ENCODE measurements around the gene MAST4.
"Not testable (repeated sequence)": the region's sequence is repeated elsewhere in the genome, so short reads cannot be mapped to it uniquely, and the experiment has no call there.

Gene MAST4

GRCh38 chr5:67102708-67103107 lies 506.5 kb downstream of the MAST4 start:
- no peak for DNase-seq

- no peak for DNase-seq
Observed at GRCh38 chr5:67104859-67105258, 508.7 kb downstream of the MAST4 start.

GRCh38 chr5:67105270-67105669 lies 509.1 kb downstream of the MAST4 start:
- no peak for DNase-seq

GRCh38 chr5:67106626-67107342 lies 510.6 kb downstream of the MAST4 start:
- DNase-seq = no peak

GRCh38 chr5:67111779-67112178 lies 515.6 kb downstream of the MAST4 start:
- no peak for DNase-seq

GRCh38 chr5:67115246-67115645 lies 519.1 kb downstream of the MAST4 start:
- DNase-seq = no peak

GRCh38 chr5:67115817-67116216 lies 519.6 kb downstream of the MAST4 start:
- no peak for DNase-seq

- DNase-seq = no peak
Observed at GRCh38 chr5:67118050-67118620, 521.9 kb downstream of the MAST4 start.

GRCh38 chr5:67119010-67119409 lies 522.8 kb downstream of the MAST4 start:
- no peak for DNase-seq

- DNase-seq = no peak
Observed at GRCh38 chr5:67120032-67120431, 523.8 kb downstream of the MAST4 start.

GRCh38 chr5:67123819-67124218 lies 527.6 kb downstream of the MAST4 start:
- DNase-seq = no peak

GRCh38 chr5:67124556-67124955 lies 528.4 kb downstream of the MAST4 start:
- no peak for DNase-seq

GRCh38 chr5:67127347-67127895 lies 531.2 kb downstream of the MAST4 start:
- not testable (repeated sequence) for DNase-seq

- no peak for DNase-seq
Observed at GRCh38 chr5:67129768-67130167, 533.6 kb downstream of the MAST4 start.

GRCh38 chr5:67133217-67133616 lies 537.0 kb downstream of the MAST4 start:
- DNase-seq = no peak

GRCh38 chr5:67133776-67134175 lies 537.6 kb downstream of the MAST4 start:
- DNase-seq = no peak

GRCh38 chr5:67135381-67135984 lies 539.3 kb downstream of the MAST4 start:
- DNase-seq = no peak

GRCh38 chr5:67139030-67139429 lies 542.8 kb downstream of the MAST4 start:
- DNase-seq = no peak

GRCh38 chr5:67140413-67140812 lies 544.2 kb downstream of the MAST4 start:
- no peak for DNase-seq

- no peak for DNase-seq
Observed at GRCh38 chr5:67141644-67142043, 545.5 kb downstream of the MAST4 start.

GRCh38 chr5:67142816-67143215 lies 546.6 kb downstream of the MAST4 start:
- DNase-seq = no peak

GRCh38 chr5:67143549-67143948 lies 547.4 kb downstream of the MAST4 start:
- DNase-seq = no peak

- no peak for DNase-seq
Observed at GRCh38 chr5:67144183-67144639, 548.0 kb downstream of the MAST4 start.

- DNase-seq = no peak
Observed at GRCh38 chr5:67146574-67146973, 550.4 kb downstream of the MAST4 start.

Measured in SHP77 treated with DMSO at 0.1 percent for 48 hours (cell line).